Aorta (tissue), 5 donors: ENCODE data around the gene HNRNPH1. TPM values are rescaled to one million over a fixed set of nuclear protein-coding genes. Genes with fewer than 3 reads are reported as not detected.
"Not testable (repeated sequence)": the region's sequence is repeated elsewhere in the genome, so short reads cannot be mapped to it uniquely, and the experiment has no call there.

Source experiments
- ATAC-seq: fragments of 200-7000 bp; cut with Tn5 transposase; one replicate; pipeline ENCODE4 v1.9.1; 2022; ENCODE audit warnings: moderate library complexity; ENCODE audit not compliant: low FRiP score
- DNase-seq, 2 donors: peaks; one replicate each; pipeline ENCODE4 v3.0.0-alpha.2; 2020
- H3K27ac ChIP-seq, 2 donors: one replicate each; pipeline ENCODE4 v1.5.1; 2013; ENCODE audit warnings: low read length in 2 of 2, mild to moderate bottlenecking in 2 of 2, moderate library complexity in 2 of 2, control low read depth in 1 of 2, inconsistent platforms in 1 of 2, low read depth in 1 of 2
- H3K27me3 ChIP-seq, 2 donors: one replicate each; pipeline ENCODE4 v1.6.1; 2013; ENCODE audit warnings: control low read depth in 1 of 2, low read length in 1 of 2, mild to moderate bottlenecking in 1 of 2, moderate library complexity in 1 of 2; ENCODE audit not compliant: insufficient read depth in 2 of 2, control insufficient read depth in 1 of 2
- H3K36me3 ChIP-seq, 2 donors: one replicate each; pipeline ENCODE4 v1.6.1; 2013; ENCODE audit warnings: control low read depth in 1 of 2, low read length in 1 of 2, mild to moderate bottlenecking in 1 of 2; ENCODE audit not compliant: insufficient read depth in 2 of 2, control insufficient read depth in 1 of 2
- H3K4me1 ChIP-seq, 2 donors: one replicate each; pipeline ENCODE4 v1.6.1; 2013; ENCODE audit warnings: low read length in 2 of 2, control low read depth in 1 of 2, mild to moderate bottlenecking in 1 of 2, moderate library complexity in 1 of 2; ENCODE audit not compliant: insufficient read depth in 2 of 2, control insufficient read depth in 1 of 2
- H3K4me3 ChIP-seq, 2 donors: one replicate each; pipeline ENCODE4 v1.5.1; 2013; ENCODE audit warnings: low read length in 2 of 2, control low read depth in 1 of 2, mild to moderate bottlenecking in 1 of 2
- H3K9me3 ChIP-seq: one replicate; pipeline ENCODE4 v1.6.1; 2013; ENCODE audit warnings: mild to moderate bottlenecking, low read length; ENCODE audit not compliant: control insufficient read depth
- WGBS, 2 donors: extraction: QIAGEN DNeasy Blood & Tissue Kit; methylation state at CpG; one replicate each; pipeline ENCODE4 v1.1.7; 2013; 5-methylcytosine and 5-hydroxymethylcytosine counted together
- intact Hi-C, 2 donors: fragments of 100-400 bp; cut with DNase I; formaldehyde crosslinking; loops; one replicate each; pipeline versions ENCODE4 v1.14.2 to v1.15.0; 2022
- polyA plus RNA-seq, 2 donors: library from polyadenylated mRNA; stranded (reverse); fragments of 200-250 nt; gene quantifications; one replicate each; pipeline ENCODE4 v1.2.3, GENCODE V29; 2013
- total RNA-seq, 2 donors: library from RNA; stranded (reverse); fragmentation: NEBNext Ultra II Directional; extraction: Animal tissue kit (Norgen Biotek cat#: 25700); gene quantifications; one replicate each; pipeline ENCODE4 v1.2.1, GENCODE V29; 2021
- donor health status: healthy with polysubstance abuse.
- donor health status: Bipolar disorder and iron deficiency.
- donor health status: DM: no; HTN: no; CAD: no.
- donor health status: DM: no; HTN: no; CAD: no.
- donor health status: DM: yes; HTN: yes; CAD: no.

The HNRNPH1 gene
- total and polyA plus RNA-seq, 4 donors = 141 to 680 (median 404) TPM

DNA sequence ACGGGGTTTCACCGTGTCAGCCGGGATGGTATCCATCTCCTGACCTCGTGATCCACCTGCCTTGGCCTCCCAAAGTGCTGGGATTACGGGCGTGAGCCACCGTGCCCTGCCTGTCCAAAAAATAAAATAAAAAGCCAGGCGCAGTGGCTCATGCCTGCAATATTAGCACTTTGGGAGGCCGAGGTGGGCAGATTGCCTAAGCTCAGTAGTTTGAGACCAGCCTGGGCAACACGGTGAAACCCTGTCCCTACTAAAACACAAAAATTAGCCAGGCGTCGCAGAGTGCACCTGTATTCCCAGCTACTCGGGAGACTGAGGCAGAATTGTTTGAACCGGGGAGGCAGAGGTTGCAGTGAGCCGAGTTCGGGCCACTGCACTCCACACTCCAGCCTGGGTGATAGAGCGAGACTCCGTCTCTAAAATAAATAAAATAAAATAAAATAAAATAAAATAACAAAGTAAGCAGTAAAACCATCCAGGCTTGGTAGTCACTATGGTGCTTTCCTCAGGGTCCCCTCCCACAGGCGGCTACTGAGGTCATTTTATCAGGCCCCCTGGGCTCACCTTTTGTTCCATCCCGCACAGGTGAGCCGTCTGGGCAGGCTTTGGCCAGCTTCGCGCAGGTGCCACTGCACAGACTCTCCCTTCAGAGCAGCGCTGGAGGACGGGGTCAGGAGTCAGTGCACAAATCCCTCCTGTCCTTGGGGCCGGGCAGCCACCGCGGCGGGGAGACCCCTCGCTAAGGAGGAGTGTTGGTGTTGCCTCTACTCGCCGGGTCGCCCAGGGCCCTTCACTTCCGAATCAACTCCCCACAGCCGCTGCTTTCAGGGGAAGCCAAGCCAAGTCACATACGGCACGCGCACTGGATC, 10.3 kb upstream of the HNRNPH1 start:
- H3K4me1 ChIP-seq, ATAC-seq, H3K9me3 ChIP-seq, H3K27me3 ChIP-seq, intact Hi-C loops, H3K36me3 ChIP-seq, H3K27ac ChIP-seq: not testable (repeated sequence)
- peak overlapping the region in 1 of 2 donors; percentile 43 for H3K4me3 ChIP-seq
- 59 to 62% methylated on average over 19 to 20 of the region's 38 CpGs for WGBS, 2 donors
- DNase-seq = peak in 1 of 2 donors; percentile 27

DNA sequence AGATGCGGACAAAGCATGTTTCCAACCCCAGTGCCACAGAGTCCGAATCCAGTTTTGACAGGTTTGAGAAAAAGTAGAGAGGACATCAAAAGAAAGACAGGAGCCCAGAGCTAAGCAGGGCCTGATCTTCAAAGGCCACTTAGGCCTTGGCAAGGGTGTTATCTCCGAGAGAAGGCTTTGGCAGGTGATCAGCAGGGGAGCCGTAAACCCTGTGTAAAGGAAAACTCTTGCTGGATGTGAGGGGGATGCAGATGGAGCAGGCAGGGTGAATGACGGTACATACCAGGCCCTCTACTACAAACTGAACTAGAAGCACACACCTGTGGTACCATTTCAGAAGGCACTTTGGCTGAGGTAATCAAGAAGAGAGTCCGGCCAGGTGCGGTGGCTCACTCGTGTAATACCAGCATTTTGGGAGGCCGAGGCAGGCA, 1.4 kb upstream of the HNRNPH1 start:
- intact Hi-C loops = loop anchor here in 1 of 2 donors (5.0 kb wide), 1 partner anchor 73 kb away; the partner anchor contains the start of gene RUFY1
- Histone ChIP-seq H3K27me3 (no peaks in the 10 kb centered on the region), H3K4me3 (no peak overlapping the region), H3K36me3 (peaks cover 0 to 2% of the 10 kb centered on the region in 2 donors), H3K9me3 (no peaks in the 10 kb centered on the region), H3K27ac (peak overlapping the region in 1 of 2 donors; percentile 66), H3K4me1 (no peaks in the 10 kb centered on the region)
- ATAC-seq (no peak), DNase-seq (peak in 1 of 2 donors; percentile 35)
- 85% methylated on average over 9 of the region's 9 CpGs for WGBS, 2 donors

DNA sequence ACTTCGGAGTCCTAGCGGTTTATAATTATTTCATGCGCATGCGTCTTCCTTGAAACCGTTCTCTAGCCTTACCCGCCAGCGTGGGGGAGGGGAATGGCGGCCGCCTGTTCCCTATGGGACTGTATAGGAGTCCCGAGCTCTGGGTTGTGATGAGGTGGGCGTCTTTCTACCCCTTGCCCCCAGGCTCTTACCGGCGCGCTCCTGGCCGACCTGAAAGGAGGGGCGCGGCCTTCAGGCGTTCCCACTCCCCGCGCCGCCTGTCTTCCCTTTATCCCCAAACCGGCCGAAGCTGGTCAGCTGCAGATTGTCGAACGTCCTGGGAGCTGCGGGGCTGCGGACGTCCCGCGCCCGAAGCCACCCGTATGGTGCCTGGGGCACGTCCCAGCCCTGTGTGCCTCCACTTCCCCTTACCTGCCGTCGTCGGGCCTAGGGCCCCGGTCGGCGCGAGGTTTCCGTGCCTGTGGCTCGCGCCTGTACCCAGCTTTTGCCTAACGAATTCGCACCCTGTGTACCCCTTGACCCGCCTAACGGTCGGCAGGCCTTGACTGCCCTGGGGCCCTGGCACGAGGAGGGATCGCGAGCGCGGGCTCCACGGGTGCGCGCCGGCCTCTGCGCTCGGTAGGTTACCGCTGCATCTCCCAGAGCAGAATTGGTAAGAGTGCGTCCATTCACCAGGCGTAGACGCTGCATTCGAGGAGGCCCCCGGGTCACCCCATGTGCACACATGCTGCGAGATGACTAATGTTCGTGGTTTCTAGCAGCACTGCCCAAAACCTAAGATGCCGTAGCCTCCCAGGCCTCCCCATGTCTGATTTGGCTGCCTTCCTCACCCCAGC, 653 bp upstream of the HNRNPH1 start:
- Histone ChIP-seq H3K9me3 (no peaks in the 10 kb centered on the region), H3K36me3 (peaks cover 0 to 2% of the 10 kb centered on the region in 2 donors), H3K27me3 (no peaks in the 10 kb centered on the region), H3K4me3 (peak overlapping the region; percentile 28 to 56), H3K4me1 (no peaks in the 10 kb centered on the region), H3K27ac (peak overlapping the region; percentile 58 to 66)
- WGBS, 2 donors = 5 to 7% methylated on average over 68 of the region's 68 CpGs
- ATAC-seq (peak; percentile 22), DNase-seq (peak; percentile 67 to 83)
- intact Hi-C loops = loop anchor here in 1 of 2 donors (5.0 kb wide), 1 partner anchor 72 kb away; the partner anchor contains the start of gene RUFY1

DNA sequence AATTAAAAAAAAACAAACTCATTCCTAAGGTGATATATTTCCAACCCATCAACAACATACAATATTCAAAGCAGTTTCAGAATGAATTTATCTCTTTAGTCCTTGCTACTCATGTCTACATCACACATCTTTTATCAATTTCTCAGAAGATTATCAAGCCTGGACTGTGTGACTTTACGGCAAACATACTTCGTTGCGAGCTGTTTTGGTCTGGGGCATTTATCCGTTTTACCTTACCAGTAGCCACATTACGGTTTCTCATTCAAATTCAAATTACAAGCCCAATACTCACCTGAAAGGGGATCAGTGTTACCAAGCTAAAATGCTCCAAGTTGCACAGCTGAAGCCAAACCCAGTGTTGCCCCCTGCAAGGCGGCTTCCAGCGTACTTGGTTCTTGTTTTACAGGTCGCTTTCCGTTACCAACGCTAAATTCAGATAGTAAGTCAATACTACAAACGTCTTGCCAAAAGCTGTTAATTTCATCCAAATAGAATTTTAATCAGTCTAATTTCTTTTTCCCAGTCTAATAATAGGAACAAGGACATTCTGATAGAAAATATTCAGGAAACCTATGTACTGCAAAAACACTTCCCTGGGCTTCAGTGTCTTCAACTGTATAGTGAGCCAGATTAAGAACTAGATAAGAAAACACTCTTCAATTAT, 1.8 kb downstream of the HNRNPH1 start:
- Histone ChIP-seq H3K4me3 (peak overlapping the region; percentile 37 to 91), H3K27me3 (no peaks in the 10 kb centered on the region), H3K36me3 (peaks cover 2 to 4% of the 10 kb centered on the region in 2 donors), H3K27ac (no peak overlapping the region), H3K4me1 (no peaks in the 10 kb centered on the region), H3K9me3 (no peaks in the 10 kb centered on the region)
- ATAC-seq (no peak), DNase-seq (peak in 1 of 2 donors; percentile 22)
- 1 to 2% methylated on average over 11 of the region's 11 CpGs for WGBS, 2 donors
- intact Hi-C loops = loop anchor here in 1 of 2 donors (5.0 kb wide), 1 partner anchor 69 kb away; the partner anchor contains the start of gene RUFY1

DNA sequence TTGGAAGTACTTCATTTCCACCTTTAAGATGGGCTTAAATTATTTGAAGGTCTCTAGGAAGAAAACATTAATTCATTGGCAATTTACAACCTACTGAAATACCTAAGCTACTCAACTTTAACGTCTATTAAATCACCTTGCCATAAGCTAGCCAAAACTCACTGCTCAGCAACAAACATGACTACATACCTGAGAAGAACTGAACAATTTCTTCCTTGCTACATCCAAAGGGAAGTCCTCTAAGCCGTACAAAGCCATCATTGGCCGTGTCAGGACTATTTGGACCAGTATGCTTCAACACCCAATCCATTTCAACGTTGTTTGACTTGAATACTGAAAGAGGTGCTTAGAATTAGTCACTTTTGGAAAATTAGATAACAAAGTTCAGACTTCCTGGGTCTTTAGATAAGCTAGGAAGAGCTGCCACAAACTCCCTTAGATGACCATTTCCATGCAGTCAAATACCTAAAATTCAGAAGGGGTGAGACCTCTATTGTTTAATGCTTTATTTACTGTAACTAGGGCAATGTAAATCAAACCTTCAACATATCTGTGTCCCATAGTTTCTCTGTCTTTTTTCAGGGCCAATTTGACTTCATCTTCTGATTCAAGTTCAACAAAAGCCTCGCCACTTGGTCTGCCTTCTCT, 2.6 kb downstream of the HNRNPH1 start:
- no peaks in the 10 kb centered on the region for H3K4me1 ChIP-seq
- intact Hi-C loops = loop anchor here in 1 of 2 donors (5.0 kb wide), 1 partner anchor 69 kb away; the partner anchor contains the start of gene RUFY1
- H3K36me3 ChIP-seq = peaks cover 2 to 7% of the 10 kb centered on the region in 2 donors
- ATAC-seq (no peak), DNase-seq (no peak)
- peak overlapping the region in 1 of 2 donors; percentile 46 for H3K4me3 ChIP-seq
- no peaks in the 10 kb centered on the region for H3K27me3 ChIP-seq
- 1 to 4% methylated on average over 5 of the region's 5 CpGs for WGBS, 2 donors
- no peak overlapping the region for H3K27ac ChIP-seq
- no peaks in the 10 kb centered on the region for H3K9me3 ChIP-seq

DNA sequence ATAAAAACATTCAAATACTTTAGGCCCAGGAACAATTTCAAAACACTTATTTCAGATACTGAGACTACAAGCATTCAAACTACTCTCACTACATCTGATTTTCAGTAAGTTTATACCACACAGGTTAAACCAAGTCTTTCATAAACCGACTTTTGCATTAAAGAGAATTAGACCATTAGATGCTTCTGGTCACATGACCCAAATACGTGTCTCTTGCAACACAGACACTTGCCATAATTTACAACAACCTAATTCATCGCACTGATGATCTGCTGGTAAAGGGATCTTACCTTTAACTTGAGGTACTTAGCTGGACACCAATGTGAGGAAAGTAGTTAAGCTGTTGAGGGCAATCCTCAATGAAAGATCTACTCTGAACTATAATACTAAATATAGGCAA, 3.2 kb downstream of the HNRNPH1 start:
- DNase-seq = no peak
- Histone ChIP-seq H3K27ac (no peak overlapping the region), H3K9me3 (no peaks in the 10 kb centered on the region), H3K4me1 (no peaks in the 10 kb centered on the region), H3K4me3 (peak overlapping the region in 1 of 2 donors; percentile 46), H3K36me3 (peaks cover 2 to 8% of the 10 kb centered on the region in 2 donors), H3K27me3 (no peaks in the 10 kb centered on the region)
- intact Hi-C loops = loop anchor here in 1 of 2 donors (5.0 kb wide), 1 partner anchor 68 kb away; the partner anchor contains the start of gene RUFY1
- WGBS, 2 donors = 2 to 3% methylated on average over 3 of the region's 3 CpGs
- ATAC-seq = no peak

DNA sequence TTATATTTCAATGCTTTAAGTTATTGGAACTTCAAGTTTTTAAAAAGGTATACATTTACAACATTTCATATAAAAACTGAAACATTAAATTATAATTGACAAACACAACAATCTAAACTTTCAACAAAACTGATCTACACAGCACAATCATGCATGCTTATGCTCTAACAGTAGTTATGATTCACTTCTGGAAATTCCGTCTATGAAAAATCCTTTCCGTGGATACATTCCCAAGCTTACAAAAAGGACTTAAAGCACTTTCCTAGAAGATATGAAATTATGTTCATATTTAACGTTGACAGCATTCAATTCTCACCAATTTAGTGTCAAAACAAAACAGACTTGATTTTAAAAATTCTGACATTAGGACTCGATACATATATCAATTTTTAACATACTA, 3.7 kb downstream of the HNRNPH1 start:
- Histone ChIP-seq H3K36me3 (peaks cover 2 to 8% of the 10 kb centered on the region in 2 donors), H3K4me3 (no peak overlapping the region), H3K9me3 (no peaks in the 10 kb centered on the region), H3K4me1 (no peaks in the 10 kb centered on the region), H3K27me3 (no peaks in the 10 kb centered on the region), H3K27ac (no peak overlapping the region)
- DNase-seq = no peak
- no peak for ATAC-seq
- intact Hi-C loops = loop anchor here in 1 of 2 donors (5.0 kb wide), 1 partner anchor 67 kb away; the partner anchor contains the start of gene RUFY1
- 2% methylated on average over 4 of the region's 4 CpGs for WGBS, 2 donors
